ENCODE measurements around the gene DDAH1.

DDAH1 gene

DNA sequence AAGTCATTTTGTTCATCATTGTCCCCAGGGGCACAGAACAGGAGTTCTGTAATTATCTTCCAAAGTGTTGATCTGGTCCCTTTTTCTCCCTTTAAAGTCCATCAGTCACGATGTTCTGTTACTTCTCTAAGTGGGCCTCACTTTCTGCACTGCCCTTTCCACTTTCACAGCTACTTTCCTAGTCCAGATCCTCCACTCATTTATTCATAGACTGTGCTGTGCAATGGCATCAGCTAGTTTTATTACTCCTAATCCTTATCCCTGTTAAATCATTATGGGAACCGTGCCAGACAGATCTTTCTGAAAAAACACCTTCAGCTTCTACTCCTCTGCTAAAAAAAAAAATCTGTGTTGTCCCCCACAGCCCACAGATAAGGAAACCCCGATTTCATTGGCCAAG, 124.5 kb downstream of the DDAH1 start:
- Histone ChIP-seq H3K79me2 (ENCODE audit: low read length) (no peaks in the 10 kb centered on the region), H3K27ac (ENCODE audit: low read length) (no peak overlapping the region), H3K4me1 (ENCODE audit: low read length) (no peaks in the 10 kb centered on the region), H3K9me3 (ENCODE audit: insufficient read depth, low read length) (no peaks in the 10 kb centered on the region), H2AFZ (ENCODE audit: low read depth, low read length) (no peak overlapping the region), H3K4me2 (ENCODE audit: low read length) (no peak overlapping the region), H4K20me1 (ENCODE audit: insufficient read depth, low read length) (no peaks in the 10 kb centered on the region), H3K27me3 (ENCODE audit: low read depth, low read length) (no peaks in the 10 kb centered on the region), H3K4me3 (ENCODE audit: low read length) (no peak overlapping the region), H3K36me3 (replicated peaks; ENCODE audit: low read depth, low read length) (no peaks in the 10 kb centered on the region), H3K9ac (ENCODE audit: low read length) (no peak overlapping the region)
- TF ChIP-seq, protein P1, sequence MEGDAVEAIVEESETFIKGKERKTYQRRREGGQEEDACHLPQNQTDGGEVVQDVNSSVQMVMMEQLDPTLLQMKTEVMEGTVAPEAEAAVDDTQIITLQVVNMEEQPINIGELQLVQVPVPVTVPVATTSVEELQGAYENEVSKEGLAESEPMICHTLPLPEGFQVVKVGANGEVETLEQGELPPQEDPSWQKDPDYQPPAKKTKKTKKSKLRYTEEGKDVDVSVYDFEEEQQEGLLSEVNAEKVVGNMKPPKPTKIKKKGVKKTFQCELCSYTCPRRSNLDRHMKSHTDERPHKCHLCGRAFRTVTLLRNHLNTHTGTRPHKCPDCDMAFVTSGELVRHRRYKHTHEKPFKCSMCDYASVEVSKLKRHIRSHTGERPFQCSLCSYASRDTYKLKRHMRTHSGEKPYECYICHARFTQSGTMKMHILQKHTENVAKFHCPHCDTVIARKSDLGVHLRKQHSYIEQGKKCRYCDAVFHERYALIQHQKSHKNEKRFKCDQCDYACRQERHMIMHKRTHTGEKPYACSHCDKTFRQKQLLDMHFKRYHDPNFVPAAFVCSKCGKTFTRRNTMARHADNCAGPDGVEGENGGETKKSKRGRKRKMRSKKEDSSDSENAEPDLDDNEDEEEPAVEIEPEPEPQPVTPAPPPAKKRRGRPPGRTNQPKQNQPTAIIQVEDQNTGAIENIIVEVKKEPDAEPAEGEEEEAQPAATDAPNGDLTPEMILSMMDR (IDR thresholded peaks at IDR 0.05; ENCODE audit: low read depth, low read length), result no peak
- no peak for TF ChIP-seq EZH2phosphoT487 (IDR thresholded peaks at IDR 0.05; ENCODE audit: low read depth)

DNA sequence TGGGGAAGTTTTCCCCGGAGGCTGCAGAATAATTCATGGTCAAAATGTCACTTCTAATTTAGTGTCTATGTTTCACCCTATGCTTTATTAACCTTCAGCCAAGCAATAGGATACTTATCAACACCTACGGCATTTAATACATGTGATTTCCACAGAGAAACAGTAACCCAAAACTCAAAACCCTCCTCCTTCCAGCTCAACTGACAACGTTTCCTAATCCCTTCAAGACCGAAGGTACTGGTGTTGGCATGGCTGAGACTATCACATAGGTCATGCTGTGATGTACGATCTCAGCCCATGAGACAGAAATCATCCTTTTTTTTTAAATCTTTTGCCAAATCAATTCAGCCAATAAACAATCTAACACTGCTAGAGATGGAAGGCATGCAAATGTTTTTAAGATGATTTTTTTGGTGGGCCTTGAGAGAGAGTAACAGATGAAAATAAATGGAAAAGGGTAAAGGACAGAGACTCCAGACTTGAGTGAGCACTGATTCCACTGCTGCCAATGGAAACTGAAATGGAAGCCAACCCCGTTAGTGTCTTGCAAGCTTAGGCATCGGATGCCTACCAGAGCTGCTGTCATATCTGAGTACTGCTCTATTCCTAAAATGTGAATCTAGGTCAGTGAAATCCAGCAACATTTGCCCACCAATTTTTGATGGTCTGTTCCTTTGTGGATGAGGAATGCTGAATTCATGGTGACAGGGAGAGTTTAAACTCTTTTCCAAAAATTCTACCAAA, 125.1 kb downstream of the DDAH1 start:
- H3K4me1 ChIP-seq (ENCODE audit: low read length), result no peaks in the 10 kb centered on the region
- H3K4me3 ChIP-seq (ENCODE audit: low read length), result no peak overlapping the region
- H3K4me2 ChIP-seq (ENCODE audit: low read length), result no peak overlapping the region
- H3K9me3 ChIP-seq (ENCODE audit: insufficient read depth, low read length), result no peaks in the 10 kb centered on the region
- no peak overlapping the region for H3K27ac ChIP-seq (ENCODE audit: low read length)
- TF ChIP-seq EZH2phosphoT487 (IDR thresholded peaks at IDR 0.05; ENCODE audit: low read depth), result no peak
- H3K27me3 ChIP-seq (ENCODE audit: low read depth, low read length), result no peaks in the 10 kb centered on the region
- H4K20me1 ChIP-seq (ENCODE audit: insufficient read depth, low read length), result no peaks in the 10 kb centered on the region
- H3K36me3 ChIP-seq (replicated peaks; ENCODE audit: low read depth, low read length), result no peaks in the 10 kb centered on the region
- no peak overlapping the region for H3K9ac ChIP-seq (ENCODE audit: low read length)
- H2AFZ ChIP-seq (ENCODE audit: low read depth, low read length), result no peak overlapping the region
- H3K79me2 ChIP-seq (ENCODE audit: low read length), result no peaks in the 10 kb centered on the region

DNA sequence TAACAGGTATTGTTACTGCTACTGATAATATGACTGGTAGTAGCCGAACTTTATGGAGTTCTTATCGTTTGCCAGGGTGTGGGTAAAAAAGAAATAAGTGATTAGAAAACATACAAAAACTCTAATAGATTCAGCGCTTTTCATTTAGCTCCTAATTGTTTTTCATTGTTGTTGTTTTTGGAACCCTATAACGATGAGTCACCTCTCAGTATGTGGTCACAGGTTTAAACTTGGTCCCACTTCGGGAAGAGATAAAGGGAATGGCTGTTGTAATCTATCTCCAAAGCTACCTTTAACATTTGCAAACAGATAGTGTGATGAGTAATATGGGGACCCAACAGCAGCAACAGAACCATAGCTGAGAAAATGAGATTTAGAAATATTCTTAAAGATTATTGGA, 125.9 kb downstream of the DDAH1 start:
- H3K4me2 ChIP-seq (ENCODE audit: low read length), result no peak overlapping the region
- H3K4me1 ChIP-seq (ENCODE audit: low read length), result no peaks in the 10 kb centered on the region
- H3K9me3 ChIP-seq (ENCODE audit: insufficient read depth, low read length), result no peaks in the 10 kb centered on the region
- no peaks in the 10 kb centered on the region for H3K36me3 ChIP-seq (replicated peaks; ENCODE audit: low read depth, low read length)
- no peak overlapping the region for H3K9ac ChIP-seq (ENCODE audit: low read length)
- H2AFZ ChIP-seq (ENCODE audit: low read depth, low read length), result no peak overlapping the region
- H3K79me2 ChIP-seq (ENCODE audit: low read length), result no peaks in the 10 kb centered on the region
- no peak for TF ChIP-seq EZH2phosphoT487 (IDR thresholded peaks at IDR 0.05; ENCODE audit: low read depth)
- TF ChIP-seq, protein P1 (IDR thresholded peaks at IDR 0.05; ENCODE audit: low read depth, low read length), result no peak
- H4K20me1 ChIP-seq (ENCODE audit: insufficient read depth, low read length), result no peaks in the 10 kb centered on the region
- no peak overlapping the region for H3K27ac ChIP-seq (ENCODE audit: low read length)
- H3K27me3 ChIP-seq (ENCODE audit: low read depth, low read length), result no peaks in the 10 kb centered on the region
- H3K4me3 ChIP-seq (ENCODE audit: low read length), result no peak overlapping the region

DNA sequence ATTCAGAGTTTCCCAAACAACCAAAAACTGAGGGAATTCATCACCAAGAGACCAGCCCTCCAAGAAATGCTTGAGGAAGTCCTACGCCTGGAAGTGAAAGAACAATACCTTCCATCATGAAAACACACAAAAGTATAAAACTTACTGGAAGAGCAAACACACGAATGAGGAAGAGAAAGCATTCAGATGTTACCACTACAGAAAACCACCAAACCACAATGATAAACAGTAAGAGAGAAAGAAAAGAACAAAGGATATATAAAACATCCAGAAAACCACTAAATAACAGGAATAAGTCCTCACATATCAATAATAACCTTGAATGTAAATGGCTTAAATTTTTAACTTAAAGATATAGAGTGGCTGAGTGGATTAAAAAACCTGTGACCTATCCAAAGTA, 130.0 kb downstream of the DDAH1 start:
- no peaks in the 10 kb centered on the region for H3K79me2 ChIP-seq (ENCODE audit: low read length)
- no peak overlapping the region for H3K4me3 ChIP-seq (ENCODE audit: low read length)
- H4K20me1 ChIP-seq (ENCODE audit: insufficient read depth, low read length), result no peaks in the 10 kb centered on the region
- H2AFZ ChIP-seq (ENCODE audit: low read depth, low read length), result no peak overlapping the region
- H3K27me3 ChIP-seq (ENCODE audit: low read depth, low read length), result no peaks in the 10 kb centered on the region
- TF ChIP-seq, protein P1 (IDR thresholded peaks at IDR 0.05; ENCODE audit: low read depth, low read length), result no peak
- TF ChIP-seq EZH2phosphoT487 (IDR thresholded peaks at IDR 0.05; ENCODE audit: low read depth), result no peak
- no peaks in the 10 kb centered on the region for H3K4me1 ChIP-seq (ENCODE audit: low read length)
- H3K9ac ChIP-seq (ENCODE audit: low read length), result no peak overlapping the region
- H3K36me3 ChIP-seq (replicated peaks; ENCODE audit: low read depth, low read length), result no peaks in the 10 kb centered on the region
- no peak overlapping the region for H3K4me2 ChIP-seq (ENCODE audit: low read length)
- H3K9me3 ChIP-seq (ENCODE audit: insufficient read depth, low read length), result no peaks in the 10 kb centered on the region
- no peak overlapping the region for H3K27ac ChIP-seq (ENCODE audit: low read length)
